GM18867 (cell line): ENCODE results near the gene GRPEL1.

Experiments
- ATAC-seq: cut with Tn5 transposase; IDR thresholded peaks from one replicate; pipeline ENCODE4 v1.9.1; 2021; ENCODE audit warnings: mild to moderate bottlenecking, moderate library complexity; ENCODE audit not compliant: unreplicated experiment

The GRPEL1 gene

GRCh38 chr4:7026107-7026506 lies 41.8 kb downstream of the GRPEL1 start:
- no peak for ATAC-seq

- no peak for ATAC-seq
Measured at GRCh38 chr4:7025040-7025602, 42.7 kb downstream of the GRPEL1 start.

- no peak for ATAC-seq
Measured at GRCh38 chr4:7024336-7024890, 43.5 kb downstream of the GRPEL1 start.

GRCh38 chr4:7023901-7024300 lies 44.0 kb downstream of the GRPEL1 start:
- no peak for ATAC-seq

- ATAC-seq = no peak
Measured at GRCh38 chr4:7023486-7023885, 44.4 kb downstream of the GRPEL1 start.

GRCh38 chr4:7021930-7022664 lies 45.8 kb downstream of the GRPEL1 start:
- ATAC-seq = no peak

GRCh38 chr4:7021355-7021754 lies 46.5 kb downstream of the GRPEL1 start:
- no peak for ATAC-seq

- no peak for ATAC-seq
Measured at GRCh38 chr4:7020856-7021255, 47.0 kb downstream of the GRPEL1 start.

GRCh38 chr4:7020290-7020689 lies 47.6 kb downstream of the GRPEL1 start:
- no peak for ATAC-seq

- ATAC-seq = no peak
Measured at GRCh38 chr4:7019367-7019766, 48.5 kb downstream of the GRPEL1 start.

- no peak for ATAC-seq
Measured at GRCh38 chr4:7018281-7018680, 49.6 kb downstream of the GRPEL1 start.

GRCh38 chr4:7017446-7018048 lies 50.3 kb downstream of the GRPEL1 start:
- no peak for ATAC-seq

GRCh38 chr4:7016512-7016911 lies 51.4 kb downstream of the GRPEL1 start:
- no peak for ATAC-seq

- no peak for ATAC-seq
Measured at GRCh38 chr4:7016086-7016485, 51.8 kb downstream of the GRPEL1 start.

GRCh38 chr4:7015383-7016035 lies 52.4 kb downstream of the GRPEL1 start:
- no peak for ATAC-seq

GRCh38 chr4:7014815-7015214 lies 53.0 kb downstream of the GRPEL1 start:
- ATAC-seq = no peak

GRCh38 chr4:7013175-7013574 lies 54.7 kb downstream of the GRPEL1 start:
- no peak for ATAC-seq

GRCh38 chr4:7009564-7009963 lies 58.3 kb downstream of the GRPEL1 start:
- no peak for ATAC-seq
